SK-N-MC (cell line): ENCODE data around the gene RAB7B.

Source experiments
- DNase-seq: peaks from one replicate; pipeline ENCODE4 v3.0.0-alpha.2; 2011; ENCODE audit warnings: low read depth, low spot score
- H3K27ac ChIP-seq: fragments of 200-600 bp; sonication (generic); 2 replicates; pipeline ENCODE4 v1.5.1; 2016; ENCODE audit warnings: mixed run types
- H3K36me3 ChIP-seq: fragments of 200-600 bp; sonication (generic); 2 replicates; pipeline ENCODE4 v1.6.1; 2017; ENCODE audit warnings: antibody characterized with exemption, low read length, mixed read lengths; ENCODE audit not compliant: insufficient read depth
- H3K4me3 ChIP-seq: fragments of 200-600 bp; sonication (generic); 2 replicates; pipeline ENCODE4 v1.5.1; 2016
- H3K9ac ChIP-seq: fragments of 200-600 bp; sonication (generic); 2 replicates; pipeline ENCODE4 v1.8.0; 2017; ENCODE audit warnings: mixed run types, mixed read lengths; ENCODE audit not compliant: insufficient read length
- H3K9me3 ChIP-seq: fragments of 200-600 bp; sonication (generic); 2 replicates; pipeline ENCODE4 v1.6.1; 2017; ENCODE audit warnings: low read depth, mild to moderate bottlenecking, antibody characterized with exemption, low read length, moderate library complexity, mixed read lengths
- EZH2 ChIP-seq: fragments of 200-600 bp; sonication (generic); IDR thresholded peaks from one replicate; pipeline ENCODE4 v1.6.1; 2017; ENCODE audit warnings: antibody characterized with exemption
- FOXP2 ChIP-seq: optimal IDR thresholded peaks from 2 replicates; pipeline ENCODE3; 2011; ENCODE audit warnings: mild to moderate bottlenecking, moderate library complexity; ENCODE audit not compliant: insufficient read depth; ENCODE audit errors: extremely low read length, control extremely low read depth
- POLR2AphosphoS5 ChIP-seq: IDR thresholded peaks from 2 replicates; pipeline ENCODE4 v1.6.1; 2012; ENCODE audit warnings: mild to moderate bottlenecking, low read depth, low read length, borderline replicate concordance

Gene RAB7B

GRCh38 chr1:206029484-206029883 lies 26.3 kb upstream of the RAB7B start:
- no peak overlapping the region for H3K27ac ChIP-seq
- no peak overlapping the region for H3K4me3 ChIP-seq
- no peaks in the 10 kb centered on the region for H3K9me3 ChIP-seq
- no peaks in the 10 kb centered on the region for H3K36me3 ChIP-seq
- TF ChIP-seq POLR2AphosphoS5 (no peak), EZH2 (no peak), FOXP2 (no peak)
- no peak for DNase-seq
- no peak overlapping the region for H3K9ac ChIP-seq

GRCh38 chr1:206025283-206025820 lies 22.2 kb upstream of the RAB7B start:
- no peaks in the 10 kb centered on the region for H3K36me3 ChIP-seq
- H3K9ac ChIP-seq = no peak overlapping the region
- no peak overlapping the region for H3K4me3 ChIP-seq
- no peak overlapping the region for H3K27ac ChIP-seq
- DNase-seq = no peak
- no peaks in the 10 kb centered on the region for H3K9me3 ChIP-seq
- TF ChIP-seq EZH2 (no peak), FOXP2 (no peak), POLR2AphosphoS5 (no peak)

DNA sequence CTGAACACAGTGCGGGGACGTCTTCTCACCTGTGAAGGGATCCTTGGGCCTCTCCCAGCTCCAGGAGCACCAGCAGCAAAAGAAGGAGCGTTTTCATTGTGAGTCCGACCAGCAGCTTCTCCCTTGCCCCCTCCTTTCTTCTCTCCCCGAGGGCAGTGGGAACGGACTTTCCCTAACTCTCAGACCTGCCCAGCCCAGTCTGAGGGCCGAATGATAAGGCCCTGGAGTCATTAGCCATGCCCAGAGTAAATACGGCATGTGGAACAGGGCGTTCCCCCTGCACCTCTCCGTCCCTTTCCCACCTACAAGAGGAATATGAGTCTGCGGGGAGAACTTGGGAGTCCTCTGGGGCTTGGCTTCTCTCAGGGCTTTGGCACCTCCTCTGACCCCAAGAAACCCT lies 20.5 kb upstream of the RAB7B start, which contains the start of gene CTSE:
Gene CTSE (minus strand): TSS at position 201 of the 400 bp plus-strand sequence. CDS start 104 bp downstream, at position 97.
- no peak for DNase-seq
- Histone ChIP-seq H3K9me3 (no peaks in the 10 kb centered on the region), H3K27ac (no peak within 1 kb of the TSS), H3K4me3 (no peak within 1 kb of the TSS), H3K36me3 (no peaks in the 10 kb centered on the region), H3K9ac (no peak within 1 kb of the TSS)
- TF ChIP-seq POLR2AphosphoS5 = no peak
- TF ChIP-seq FOXP2 = no peak
- no peak for TF ChIP-seq EZH2

- Histone ChIP-seq H3K9ac (no peak overlapping the region), H3K36me3 (no peaks in the 10 kb centered on the region), H3K9me3 (no peaks in the 10 kb centered on the region), H3K4me3 (no peak overlapping the region), H3K27ac (no peak overlapping the region)
- no peak for DNase-seq
- TF ChIP-seq POLR2AphosphoS5 (no peak), FOXP2 (no peak), EZH2 (no peak)
Measured at GRCh38 chr1:206022766-206023165, 19.6 kb upstream of the RAB7B start.

- no peak for DNase-seq
- H3K27ac ChIP-seq = no peak overlapping the region
- TF ChIP-seq EZH2 (no peak), POLR2AphosphoS5 (no peak), FOXP2 (no peak)
- H3K4me3 ChIP-seq = no peak overlapping the region
- H3K36me3 ChIP-seq = no peaks in the 10 kb centered on the region
- no peaks in the 10 kb centered on the region for H3K9me3 ChIP-seq
- no peak overlapping the region for H3K9ac ChIP-seq
Measured at GRCh38 chr1:206021626-206022365, 18.6 kb upstream of the RAB7B start.

- Histone ChIP-seq H3K27ac (no peak overlapping the region), H3K4me3 (no peak overlapping the region), H3K9ac (no peak overlapping the region), H3K9me3 (no peaks in the 10 kb centered on the region), H3K36me3 (no peaks in the 10 kb centered on the region)
- DNase-seq = no peak
- no peak for TF ChIP-seq POLR2AphosphoS5
- TF ChIP-seq EZH2 = no peak
Measured at GRCh38 chr1:206021008-206021625, 17.9 kb upstream of the RAB7B start.

GRCh38 chr1:206020393-206021007 lies 17.3 kb upstream of the RAB7B start:
- no peak overlapping the region for H3K27ac ChIP-seq
- H3K36me3 ChIP-seq = no peaks in the 10 kb centered on the region
- no peak for TF ChIP-seq FOXP2
- no peak for TF ChIP-seq EZH2
- no peak for TF ChIP-seq POLR2AphosphoS5
- no peaks in the 10 kb centered on the region for H3K9me3 ChIP-seq
- no peak for DNase-seq
- H3K4me3 ChIP-seq = no peak overlapping the region
- H3K9ac ChIP-seq = no peak overlapping the region

GRCh38 chr1:206015071-206015470 lies 11.9 kb upstream of the RAB7B start:
- Histone ChIP-seq H3K9me3 (no peaks in the 10 kb centered on the region), H3K27ac (no peak overlapping the region), H3K4me3 (no peak overlapping the region), H3K36me3 (no peaks in the 10 kb centered on the region), H3K9ac (no peak overlapping the region)
- TF ChIP-seq POLR2AphosphoS5 = no peak
- TF ChIP-seq FOXP2 = no peak
- no peak for TF ChIP-seq EZH2
- no peak for DNase-seq
